HG02970 (cell line): ENCODE measurements around the gene TNRC6C.
"Not testable (repeated sequence)": the region's sequence is repeated elsewhere in the genome, so short reads cannot be mapped to it uniquely, and the experiment has no call there.

Experiments used
- ATAC-seq: cut with Tn5 transposase; IDR thresholded peaks from one replicate; pipeline ENCODE4 v1.9.1; 2021; ENCODE audit warnings: mild to moderate bottlenecking, moderate library complexity, moderate number of reproducible peaks; ENCODE audit not compliant: unreplicated experiment, low FRiP score

The TNRC6C gene

GRCh38 chr17:78132084-78132676, 173.7 kb downstream of the TNRC6C start:
- ATAC-seq = no peak

GRCh38 chr17:78132767-78133178, 174.3 kb downstream of the TNRC6C start:
- no peak for ATAC-seq

DNA sequence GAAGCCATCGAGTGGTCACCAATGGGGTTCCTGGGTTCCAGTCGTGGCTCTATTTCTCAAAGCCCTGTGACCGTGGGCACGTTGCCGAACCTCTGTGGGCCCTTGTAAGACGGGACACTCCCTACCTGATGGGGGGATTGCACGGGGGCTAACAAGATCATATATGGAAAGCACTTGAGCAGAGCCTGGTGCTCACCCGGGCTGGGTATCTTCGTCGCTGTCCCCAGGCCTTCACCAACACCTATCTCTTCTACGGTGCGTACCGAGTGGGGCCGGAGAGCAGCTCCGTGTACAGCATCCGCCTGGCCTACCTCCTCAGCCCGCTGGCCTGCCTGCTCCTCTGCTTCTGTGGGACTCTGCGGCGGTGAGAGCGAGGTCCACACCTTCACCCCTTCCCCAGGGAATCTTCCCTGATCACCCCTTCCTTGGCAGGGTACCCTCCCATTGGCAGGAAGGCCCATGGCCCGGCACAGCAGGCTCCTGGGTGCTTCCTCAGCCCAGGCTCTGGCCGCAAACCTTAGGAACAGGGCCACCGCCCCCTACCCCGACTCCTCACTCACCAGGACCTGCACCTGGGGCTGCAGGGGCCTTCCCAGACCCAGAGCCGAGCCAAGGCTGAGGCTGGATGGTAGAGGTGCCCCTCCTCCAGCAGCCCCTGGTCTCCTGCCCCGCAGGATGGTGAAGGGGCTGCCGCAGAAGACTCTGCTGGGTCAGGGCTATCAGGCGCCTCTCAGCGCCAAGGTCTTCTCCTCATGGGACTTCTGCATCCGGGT, 174.9 kb downstream of the TNRC6C start:
- ATAC-seq = no peak

- no peak for ATAC-seq
Observed at GRCh38 chr17:78133971-78134898, 175.7 kb downstream of the TNRC6C start.

DNA sequence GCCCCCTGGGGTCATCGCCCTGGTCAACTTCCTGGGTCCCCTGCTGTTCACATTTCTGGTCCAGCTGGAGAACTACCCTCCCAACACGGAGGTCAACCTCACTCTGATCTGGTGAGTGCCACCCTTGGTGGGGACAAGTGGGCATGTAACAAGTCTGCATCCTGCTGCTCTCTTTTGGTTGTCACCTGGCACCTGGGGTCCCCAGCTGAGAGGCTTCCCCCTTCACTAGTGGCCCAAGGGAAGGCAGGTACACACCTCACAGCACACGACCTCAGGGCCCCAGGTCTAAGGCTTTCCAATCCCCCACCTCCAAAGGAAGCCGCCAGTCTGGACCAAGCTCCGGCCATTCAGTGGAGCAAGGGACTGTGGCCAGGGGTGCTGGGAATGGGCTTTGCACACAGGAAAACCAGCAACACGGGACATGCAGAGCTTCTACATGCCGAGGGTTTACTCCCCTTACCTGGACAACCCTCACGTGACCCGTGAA, 176.4 kb downstream of the TNRC6C start:
- ATAC-seq = no peak

DNA sequence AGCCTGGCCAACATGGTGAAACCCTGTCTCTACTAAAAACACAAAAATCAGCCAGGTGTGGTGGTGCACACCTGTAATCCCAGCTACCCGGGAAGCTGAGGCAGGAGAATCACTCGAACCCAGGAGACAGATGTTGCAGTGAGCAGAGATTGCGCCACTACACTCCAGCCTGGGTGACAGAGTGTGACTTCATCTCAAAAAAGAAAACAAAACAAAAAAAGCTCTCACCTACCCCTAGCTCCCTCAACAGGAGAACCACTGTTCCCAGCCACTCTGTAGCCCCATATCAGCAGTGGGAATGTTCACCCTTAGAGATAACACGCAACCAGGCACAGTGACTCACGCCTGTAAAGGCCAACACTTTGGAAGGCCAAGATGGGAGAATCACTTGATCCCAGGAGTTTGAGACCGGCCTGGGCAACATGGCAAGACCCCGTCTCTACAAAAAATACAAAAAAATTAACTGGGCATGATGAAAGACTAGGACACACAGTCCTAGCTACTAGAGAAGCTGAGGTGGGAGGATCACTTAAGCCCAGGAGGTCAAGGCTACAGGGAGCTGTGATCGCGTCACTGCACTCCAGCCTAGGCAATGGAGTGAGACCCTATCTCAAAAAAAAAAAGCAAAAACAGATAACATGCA, 177.5 kb downstream of the TNRC6C start:
- ATAC-seq = no peak

GRCh38 chr17:78137392-78138203, 179.1 kb downstream of the TNRC6C start:
- ATAC-seq = no peak

GRCh38 chr17:78138204-78139060, 179.9 kb downstream of the TNRC6C start:
- ATAC-seq = no peak

GRCh38 chr17:78139861-78140168, 181.3 kb downstream of the TNRC6C start:
- not testable (repeated sequence) for ATAC-seq

DNA sequence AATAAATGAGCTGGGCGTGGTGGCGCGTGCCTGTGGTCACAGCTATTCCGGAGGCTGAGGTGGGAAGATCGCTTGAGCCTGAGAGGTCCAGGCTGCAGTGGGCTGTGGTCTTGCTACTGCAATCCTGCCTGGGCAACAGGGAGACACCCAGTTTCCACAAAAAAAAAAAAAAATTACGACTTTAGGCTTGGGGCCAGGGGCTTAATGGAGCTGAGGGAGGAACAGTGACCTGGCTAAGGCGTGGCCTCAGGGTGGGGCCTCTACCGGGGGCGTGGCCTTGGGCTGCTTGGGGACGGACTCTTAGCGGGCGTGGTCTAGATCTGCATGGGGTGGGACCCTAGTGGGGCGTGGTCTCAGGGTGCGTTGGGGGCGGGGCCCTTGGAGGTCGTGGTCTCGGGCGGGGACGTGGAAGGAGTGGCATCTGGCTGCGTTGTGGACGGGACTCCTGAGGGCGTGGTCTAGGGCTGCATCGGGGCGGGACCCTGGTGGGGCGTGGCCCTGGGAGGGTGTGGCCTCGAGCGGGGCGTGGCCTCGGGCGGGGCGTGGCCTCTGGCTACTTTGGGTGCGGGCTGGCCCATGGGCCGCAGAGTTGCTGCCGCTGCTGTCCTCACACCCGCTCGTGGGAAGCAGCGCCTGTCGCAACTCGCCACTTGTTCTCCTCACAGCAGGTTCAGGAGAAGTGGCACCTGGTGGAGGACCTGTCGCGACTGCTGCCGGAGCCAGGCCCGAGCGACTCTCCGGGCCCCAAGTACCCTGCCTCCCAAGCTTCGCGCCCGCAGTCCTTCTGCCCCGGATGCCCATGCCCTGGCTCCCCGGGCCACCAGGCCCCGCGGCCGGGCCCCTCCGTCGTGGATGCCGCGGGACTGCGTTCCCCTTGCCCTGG, 181.9 kb downstream of the TNRC6C start:
- peak; percentile 71 for ATAC-seq

DNA sequence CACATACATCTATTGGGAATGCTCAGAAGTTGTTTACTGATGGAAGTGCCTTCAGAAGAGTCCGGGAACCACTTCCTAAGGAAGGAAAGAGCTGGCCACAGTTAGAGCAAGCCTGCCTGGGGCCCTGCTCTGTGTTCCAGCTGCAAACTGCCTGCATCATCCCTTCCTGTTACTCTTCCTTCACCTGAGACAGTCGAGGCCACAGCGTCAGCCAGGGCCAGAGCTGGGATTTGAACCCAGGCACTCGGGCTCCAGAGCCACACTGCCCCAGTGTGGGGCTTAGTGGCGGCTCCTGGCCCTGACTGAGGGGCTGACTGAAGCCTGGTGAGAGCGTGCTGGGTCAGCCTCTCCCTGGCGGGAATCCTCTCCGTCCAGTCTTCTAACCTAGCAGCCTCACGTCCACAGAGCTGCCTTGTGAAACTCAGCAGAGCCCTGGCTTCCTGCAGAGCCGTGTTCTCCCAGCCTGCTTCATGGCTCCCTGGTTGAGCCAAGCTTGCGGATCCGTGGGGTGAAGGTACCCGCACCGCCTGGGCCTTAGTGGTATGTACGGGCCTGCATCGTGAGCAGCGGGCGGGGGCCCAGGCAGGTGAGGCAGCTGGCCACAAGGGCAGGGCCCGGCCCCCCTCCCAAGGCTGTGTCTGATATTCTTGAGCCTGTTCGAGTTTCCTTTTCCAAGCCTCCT, 183.1 kb downstream of the TNRC6C start:
- no peak for ATAC-seq

- no peak for ATAC-seq
Observed at GRCh38 chr17:78142119-78142861, 183.8 kb downstream of the TNRC6C start.

GRCh38 chr17:78143214-78144146, 185.0 kb downstream of the TNRC6C start:
- no peak for ATAC-seq

GRCh38 chr17:78144147-78144719, 185.7 kb downstream of the TNRC6C start:
- no peak for ATAC-seq
